GM23338 (cell line): ENCODE results near the gene MGAT4B. TPM values are rescaled to one million over a fixed set of nuclear protein-coding genes. Genes with fewer than 3 reads are reported as not detected.

Experiments used
- ATAC-seq: fragments of 200-7000 bp; cut with Tn5 transposase; 3 replicates; pipeline ENCODE4 v1.9.1; 2020
- DNase-seq: peaks from one replicate; pipeline ENCODE4 v3.0.0-alpha.2; 2015; ENCODE audit warnings: low spot score
- H2AFZ ChIP-seq: fragments of 200-600 bp; sonication (generic); 2 replicates; pipeline ENCODE4 v1.8.0; 2016; ENCODE audit warnings: antibody characterized with exemption, mild to moderate bottlenecking, moderate library complexity
- H3F3A ChIP-seq: fragments of 200-600 bp; sonication (generic); replicated peaks from 2 replicates; pipeline ENCODE4 v1.8.0; 2017; ENCODE audit warnings: antibody characterized with exemption, mixed run types, low read depth
- H3K27ac ChIP-seq: fragments of 200-600 bp; sonication (generic); 2 replicates; pipeline ENCODE4 v1.6.1; 2016; ENCODE audit warnings: low read depth
- H3K27me3 ChIP-seq: fragments of 200-600 bp; sonication (generic); 2 replicates; pipeline ENCODE4 v1.8.0; 2016; ENCODE audit warnings: mild to moderate bottlenecking, mixed run types, moderate library complexity; ENCODE audit not compliant: insufficient read depth
- H3K36me3 ChIP-seq: fragments of 200-600 bp; sonication (generic); 2 replicates; pipeline ENCODE4 v1.8.0; 2016; ENCODE audit warnings: mild to moderate bottlenecking; ENCODE audit not compliant: insufficient read depth
- H3K4me1 ChIP-seq: fragments of 200-600 bp; sonication (generic); 2 replicates; pipeline ENCODE4 v1.8.0; 2016; ENCODE audit warnings: mild to moderate bottlenecking, moderate library complexity; ENCODE audit not compliant: insufficient read depth
- H3K4me2 ChIP-seq: fragments of 200-600 bp; sonication (generic); 2 replicates; pipeline ENCODE4 v1.7.1; 2017; ENCODE audit warnings: mixed run types
- H3K4me3 ChIP-seq: fragments of 200-600 bp; sonication (generic); 2 replicates; pipeline ENCODE4 v1.6.1; 2016; ENCODE audit warnings: mixed run types
- H3K79me2 ChIP-seq: fragments of 200-600 bp; sonication (generic); replicated peaks from 2 replicates; pipeline ENCODE4 v1.8.0; 2017; ENCODE audit warnings: mild to moderate bottlenecking; ENCODE audit not compliant: insufficient read depth
- H3K9me2 ChIP-seq: fragments of 200-600 bp; sonication (generic); 2 replicates; pipeline ENCODE4 v1.8.0; 2017; ENCODE audit not compliant: insufficient read depth
- H4K20me1 ChIP-seq: fragments of 200-600 bp; sonication (generic); replicated peaks from 2 replicates; pipeline ENCODE4 v1.8.0; 2017; ENCODE audit warnings: mild to moderate bottlenecking; ENCODE audit not compliant: insufficient read depth
- H3K27ac Mint-ChIP-seq: 2 replicates; pipeline ENCODE4 v1.8.0; 2020; ENCODE audit warnings: inconsistent platforms, mild to moderate bottlenecking, moderate library complexity, mixed read lengths
- H3K27me3 Mint-ChIP-seq: 3 replicates; pipeline ENCODE4 v1.8.0; 2022; ENCODE audit warnings: low read depth, mild to moderate bottlenecking, moderate library complexity, mixed read lengths, inconsistent platforms; ENCODE audit not compliant: insufficient read depth, poor library complexity
- H3K36me3 Mint-ChIP-seq: 3 replicates; pipeline ENCODE4 v1.8.0; 2021; ENCODE audit warnings: low read depth, mild to moderate bottlenecking, inconsistent platforms, moderate library complexity, mixed read lengths
- H3K4me1 Mint-ChIP-seq: 3 replicates; pipeline ENCODE4 v1.8.0; 2020; ENCODE audit warnings: mild to moderate bottlenecking, inconsistent platforms, mixed read lengths
- H3K4me3 Mint-ChIP-seq: 3 replicates; pipeline ENCODE4 v1.8.0; 2021; ENCODE audit warnings: moderate library complexity, mild to moderate bottlenecking, inconsistent platforms, mixed read lengths
- H3K9me3 Mint-ChIP-seq: 3 replicates; pipeline ENCODE4 v1.8.0; 2020; ENCODE audit warnings: moderate library complexity, mild to moderate bottlenecking, inconsistent platforms, mixed read lengths
- CREB1 ChIP-seq: fragments of 250-450 bp; sonication (Bioruptor Pico); IDR thresholded peaks from 2 replicates; pipeline ENCODE4 v1.5.0; 2020; ENCODE audit warnings: low read depth, mild to moderate bottlenecking, moderate library complexity
- EZH2 ChIP-seq: fragments of 200-600 bp; sonication (generic); IDR thresholded peaks from one replicate; pipeline ENCODE4 v1.8.0; 2017; ENCODE audit warnings: antibody characterized with exemption, mild to moderate bottlenecking, low read depth; ENCODE audit not compliant: unreplicated experiment
- NANOG ChIP-seq: IDR thresholded peaks from 2 replicates; pipeline ENCODE4 v1.6.1; 2016; ENCODE audit warnings: antibody characterized with exemption, borderline replicate concordance
- POLR2AphosphoS5 ChIP-seq: IDR thresholded peaks from 2 replicates; pipeline ENCODE4 v1.6.1; 2016; ENCODE audit warnings: antibody characterized with exemption, low read depth
- STAT1 ChIP-seq: IDR thresholded peaks from one replicate; pipeline ENCODE4 v1.6.1; 2016; ENCODE audit warnings: antibody characterized with exemption; ENCODE audit not compliant: unreplicated experiment
- ZNF114 ChIP-seq: fragments of 250-450 bp; sonication (Bioruptor Pico); IDR thresholded peaks from 2 replicates; pipeline ENCODE4 v1.5.0; 2020; ENCODE audit warnings: mild to moderate bottlenecking, moderate library complexity
- polyA plus RNA-seq: library from polyadenylated mRNA; unstranded; fragments of >200 nt; fragmentation: Nextera tagmentation; extraction: Ambion mirVana; gene quantifications from 2 replicates; pipeline ENCODE4 v1.2.1, GENCODE V29; 2016
- total RNA-seq: library from RNA; depleted of rRNA; stranded (reverse); fragments of >200 nt; shearing (Covaris generic); gene quantifications from 2 replicates; pipeline ENCODE4 v1.2.3, GENCODE V29; 2014
- TF ChIP-seq, protein P1 (sequence below): fragments of 250-450 bp; sonication (Bioruptor Pico); IDR thresholded peaks from 2 replicates; pipeline ENCODE4 v1.5.0; 2020; ENCODE audit warnings: mild to moderate bottlenecking, moderate library complexity
- TF ChIP-seq, protein P2 (sequence below): IDR thresholded peaks from 2 replicates; pipeline ENCODE4 v1.6.1; 2016; ENCODE audit warnings: antibody characterized with exemption

The MGAT4B gene
- total and polyA plus RNA-seq, 2 experiments from 2014 or later, result 32.3 to 101 TPM

DNA sequence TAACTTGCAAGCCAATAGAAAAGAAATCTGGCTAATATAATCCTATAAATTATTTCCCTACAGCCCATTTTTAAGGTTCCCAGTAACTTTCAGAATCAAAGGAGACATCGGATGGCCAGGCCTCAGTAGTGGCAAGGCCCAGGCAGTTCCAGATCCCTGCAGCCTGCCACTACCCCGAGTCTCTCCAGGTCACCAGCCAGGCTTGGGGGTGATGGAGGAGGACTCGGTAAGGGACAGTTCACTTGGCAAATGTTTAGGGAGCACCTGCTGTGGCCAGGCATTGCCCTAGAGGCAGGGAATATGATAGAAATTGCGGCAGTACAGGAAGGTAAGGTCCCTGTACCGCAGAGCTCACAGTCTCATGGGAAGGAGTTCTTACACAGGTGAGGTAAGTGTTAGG lies 28.1 kb downstream of the MGAT4B start (continued):
- TF ChIP-seq EZH2, result no peak
- TF ChIP-seq, protein P1, sequence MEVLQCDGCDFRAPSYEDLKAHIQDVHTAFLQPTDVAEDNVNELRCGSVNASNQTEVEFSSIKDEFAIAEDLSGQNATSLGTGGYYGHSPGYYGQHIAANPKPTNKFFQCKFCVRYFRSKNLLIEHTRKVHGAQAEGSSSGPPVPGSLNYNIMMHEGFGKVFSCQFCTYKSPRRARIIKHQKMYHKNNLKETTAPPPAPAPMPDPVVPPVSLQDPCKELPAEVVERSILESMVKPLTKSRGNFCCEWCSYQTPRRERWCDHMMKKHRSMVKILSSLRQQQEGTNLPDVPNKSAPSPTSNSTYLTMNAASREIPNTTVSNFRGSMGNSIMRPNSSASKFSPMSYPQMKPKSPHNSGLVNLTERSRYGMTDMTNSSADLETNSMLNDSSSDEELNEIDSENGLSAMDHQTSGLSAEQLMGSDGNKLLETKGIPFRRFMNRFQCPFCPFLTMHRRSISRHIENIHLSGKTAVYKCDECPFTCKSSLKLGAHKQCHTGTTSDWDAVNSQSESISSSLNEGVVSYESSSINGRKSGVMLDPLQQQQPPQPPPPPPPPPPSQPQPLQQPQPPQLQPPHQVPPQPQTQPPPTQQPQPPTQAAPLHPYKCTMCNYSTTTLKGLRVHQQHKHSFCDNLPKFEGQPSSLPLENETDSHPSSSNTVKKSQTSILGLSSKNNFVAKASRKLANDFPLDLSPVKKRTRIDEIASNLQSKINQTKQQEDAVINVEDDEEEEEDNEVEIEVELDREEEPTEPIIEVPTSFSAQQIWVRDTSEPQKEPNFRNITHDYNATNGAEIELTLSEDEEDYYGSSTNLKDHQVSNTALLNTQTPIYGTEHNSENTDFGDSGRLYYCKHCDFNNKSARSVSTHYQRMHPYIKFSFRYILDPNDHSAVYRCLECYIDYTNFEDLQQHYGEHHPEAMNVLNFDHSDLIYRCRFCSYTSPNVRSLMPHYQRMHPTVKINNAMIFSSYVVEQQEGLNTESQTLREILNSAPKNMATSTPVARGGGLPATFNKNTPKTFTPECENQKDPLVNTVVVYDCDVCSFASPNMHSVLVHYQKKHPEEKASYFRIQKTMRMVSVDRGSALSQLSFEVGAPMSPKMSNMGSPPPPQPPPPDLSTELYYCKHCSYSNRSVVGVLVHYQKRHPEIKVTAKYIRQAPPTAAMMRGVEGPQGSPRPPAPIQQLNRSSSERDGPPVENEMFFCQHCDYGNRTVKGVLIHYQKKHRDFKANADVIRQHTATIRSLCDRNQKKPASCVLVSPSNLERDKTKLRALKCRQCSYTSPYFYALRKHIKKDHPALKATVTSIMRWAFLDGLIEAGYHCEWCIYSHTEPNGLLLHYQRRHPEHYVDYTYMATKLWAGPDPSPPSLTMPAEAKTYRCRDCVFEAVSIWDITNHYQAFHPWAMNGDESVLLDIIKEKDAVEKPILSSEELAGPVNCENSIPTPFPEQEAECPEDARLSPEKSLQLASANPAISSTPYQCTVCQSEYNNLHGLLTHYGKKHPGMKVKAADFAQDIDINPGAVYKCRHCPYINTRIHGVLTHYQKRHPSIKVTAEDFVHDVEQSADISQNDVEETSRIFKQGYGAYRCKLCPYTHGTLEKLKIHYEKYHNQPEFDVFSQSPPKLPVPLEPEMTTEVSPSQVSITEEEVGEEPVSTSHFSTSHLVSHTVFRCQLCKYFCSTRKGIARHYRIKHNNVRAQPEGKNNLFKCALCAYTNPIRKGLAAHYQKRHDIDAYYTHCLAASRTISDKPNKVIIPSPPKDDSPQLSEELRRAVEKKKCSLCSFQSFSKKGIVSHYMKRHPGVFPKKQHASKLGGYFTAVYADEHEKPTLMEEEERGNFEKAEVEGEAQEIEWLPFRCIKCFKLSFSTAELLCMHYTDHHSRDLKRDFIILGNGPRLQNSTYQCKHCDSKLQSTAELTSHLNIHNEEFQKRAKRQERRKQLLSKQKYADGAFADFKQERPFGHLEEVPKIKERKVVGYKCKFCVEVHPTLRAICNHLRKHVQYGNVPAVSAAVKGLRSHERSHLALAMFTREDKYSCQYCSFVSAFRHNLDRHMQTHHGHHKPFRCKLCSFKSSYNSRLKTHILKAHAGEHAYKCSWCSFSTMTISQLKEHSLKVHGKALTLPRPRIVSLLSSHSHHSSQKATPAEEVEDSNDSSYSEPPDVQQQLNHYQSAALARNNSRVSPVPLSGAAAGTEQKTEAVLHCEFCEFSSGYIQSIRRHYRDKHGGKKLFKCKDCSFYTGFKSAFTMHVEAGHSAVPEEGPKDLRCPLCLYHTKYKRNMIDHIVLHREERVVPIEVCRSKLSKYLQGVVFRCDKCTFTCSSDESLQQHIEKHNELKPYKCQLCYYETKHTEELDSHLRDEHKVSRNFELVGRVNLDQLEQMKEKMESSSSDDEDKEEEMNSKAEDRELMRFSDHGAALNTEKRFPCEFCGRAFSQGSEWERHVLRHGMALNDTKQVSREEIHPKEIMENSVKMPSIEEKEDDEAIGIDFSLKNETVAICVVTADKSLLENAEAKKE (CRISPR knock-in tag), result no peak
- no peak for TF ChIP-seq ZNF114 (CRISPR knock-in tag)

DNA sequence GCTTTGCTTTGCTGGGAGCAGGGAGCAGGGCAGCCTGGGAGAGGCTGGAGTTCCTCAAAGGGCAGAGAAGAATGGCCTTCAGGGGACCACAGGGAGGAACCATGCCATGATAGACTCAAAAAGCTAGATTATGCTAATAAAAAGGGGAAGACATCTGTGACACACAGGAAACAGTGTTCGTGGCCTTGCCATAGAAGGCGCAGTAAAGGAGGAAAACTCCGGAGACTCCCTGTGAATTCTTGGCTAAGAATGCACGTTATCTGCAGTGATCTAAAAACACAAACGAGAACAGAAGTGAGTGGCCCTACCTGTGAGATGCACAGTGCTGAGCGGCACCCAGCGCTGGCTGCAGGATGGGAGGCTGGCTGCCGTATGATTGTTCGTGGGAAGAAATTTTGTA lies 28.8 kb downstream of the MGAT4B start:
- peaks cover 3% of the 10 kb centered on the region; the same call in 1 of the 2 replicates for H3F3A ChIP-seq
- H3K4me1 ChIP-seq, result no peaks in the 10 kb centered on the region
- peaks cover 15% of the 10 kb centered on the region for H4K20me1 ChIP-seq
- no peak overlapping the region for H3K4me2 ChIP-seq
- no peaks in the 10 kb centered on the region for H3K4me1 Mint-ChIP-seq
- no peak overlapping the region for H3K4me3 ChIP-seq
- H3K9me3 Mint-ChIP-seq, result no peaks in the 10 kb centered on the region
- no peak overlapping the region for H3K27ac ChIP-seq
- H2AFZ ChIP-seq, result no peak overlapping the region
- peaks cover 24% of the 10 kb centered on the region for H3K36me3 ChIP-seq
- no peak overlapping the region for H3K4me3 Mint-ChIP-seq
- H3K9me2 ChIP-seq, result no peaks in the 10 kb centered on the region
- no peaks in the 10 kb centered on the region for H3K79me2 ChIP-seq
- H3K27me3 Mint-ChIP-seq, result peaks cover 6% of the 10 kb centered on the region
- no peaks in the 10 kb centered on the region for H3K27me3 ChIP-seq
- no peak overlapping the region for H3K27ac Mint-ChIP-seq
- no peak for ATAC-seq
- peaks cover 56% of the 10 kb centered on the region for H3K36me3 Mint-ChIP-seq
- no peak for DNase-seq
- TF ChIP-seq NANOG, result no peak
- TF ChIP-seq, protein P2, sequence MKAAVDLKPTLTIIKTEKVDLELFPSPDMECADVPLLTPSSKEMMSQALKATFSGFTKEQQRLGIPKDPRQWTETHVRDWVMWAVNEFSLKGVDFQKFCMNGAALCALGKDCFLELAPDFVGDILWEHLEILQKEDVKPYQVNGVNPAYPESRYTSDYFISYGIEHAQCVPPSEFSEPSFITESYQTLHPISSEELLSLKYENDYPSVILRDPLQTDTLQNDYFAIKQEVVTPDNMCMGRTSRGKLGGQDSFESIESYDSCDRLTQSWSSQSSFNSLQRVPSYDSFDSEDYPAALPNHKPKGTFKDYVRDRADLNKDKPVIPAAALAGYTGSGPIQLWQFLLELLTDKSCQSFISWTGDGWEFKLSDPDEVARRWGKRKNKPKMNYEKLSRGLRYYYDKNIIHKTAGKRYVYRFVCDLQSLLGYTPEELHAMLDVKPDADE, result no peak
- no peak for TF ChIP-seq EZH2
- TF ChIP-seq, protein P1 (CRISPR knock-in tag), result no peak
- TF ChIP-seq CREB1 (CRISPR knock-in tag), result no peak
- no peak for TF ChIP-seq POLR2AphosphoS5
- TF ChIP-seq STAT1, result no peak
